ENCODE data around the gene BTBD19. TPM values are rescaled to one million over a fixed set of nuclear protein-coding genes. Genes with fewer than 3 reads are reported as not detected.
"Not testable (repeated sequence)": the region's sequence is repeated elsewhere in the genome, so short reads cannot be mapped to it uniquely, and the experiment has no call there.

Gene BTBD19
- total RNA-seq, 2 donors from 2014 or later, result 18.8 to 53.6 TPM

DNA sequence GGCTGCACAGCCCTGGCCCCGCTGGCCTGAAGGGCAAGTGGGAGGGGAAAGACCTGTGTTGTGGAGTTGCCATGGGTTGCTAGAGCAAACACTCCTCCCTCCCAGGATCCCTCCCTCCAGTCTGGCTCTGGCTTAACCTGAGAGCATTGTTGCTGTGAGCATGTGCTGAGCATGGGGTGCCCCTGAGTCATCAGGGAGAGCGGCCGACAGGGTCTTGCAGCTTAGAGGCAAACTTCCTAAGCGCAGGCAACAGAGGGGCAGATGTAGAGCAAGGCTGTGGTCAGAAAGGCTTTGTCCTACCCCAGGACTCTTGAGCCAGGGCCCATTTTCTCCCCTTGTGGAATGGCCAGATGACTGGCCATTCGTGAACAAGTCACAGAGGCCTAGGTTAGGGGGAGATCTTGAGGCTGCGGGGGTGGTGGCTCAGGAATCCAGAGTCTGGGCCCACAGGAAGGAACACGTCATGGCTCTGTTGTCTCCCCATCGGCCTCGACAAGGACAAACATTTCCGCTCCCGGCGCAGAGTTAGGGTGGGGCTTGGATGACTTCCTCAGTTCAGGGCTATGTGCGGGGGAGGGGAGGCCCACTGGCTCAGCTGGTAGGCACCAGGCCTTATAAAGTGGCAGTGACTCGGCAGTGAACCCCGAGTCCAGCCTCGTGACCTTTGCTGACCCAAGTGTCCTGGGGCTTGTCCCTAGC, 810 bp upstream of the BTBD19 start:
- ATAC-seq (ENCODE audit: insufficient number of reproducible peaks, low FRiP score, low read depth) (peak; percentile 75), DNase-seq (ENCODE audit: low spot score) (peak; percentile 98)
- Histone ChIP-seq H3K4me3 (peak overlapping the region; percentile 59), H3K36me3 (peaks cover 33% of the 10 kb centered on the region), H3K9me3 (no peaks in the 10 kb centered on the region), H3K27ac (peak overlapping the region; percentile 99 to 100), H3K4me1 (ENCODE audit: control insufficient read depth in 1 of 2, low read depth in 2 of 2) (peaks cover 64 to 100% of the 10 kb centered on the region in 2 donors), H3K27me3 (replicated peaks; ENCODE audit: insufficient read depth) (no peaks in the 10 kb centered on the region)
- no peak for TF ChIP-seq CTCF (IDR thresholded peaks at IDR 0.05)

DNA sequence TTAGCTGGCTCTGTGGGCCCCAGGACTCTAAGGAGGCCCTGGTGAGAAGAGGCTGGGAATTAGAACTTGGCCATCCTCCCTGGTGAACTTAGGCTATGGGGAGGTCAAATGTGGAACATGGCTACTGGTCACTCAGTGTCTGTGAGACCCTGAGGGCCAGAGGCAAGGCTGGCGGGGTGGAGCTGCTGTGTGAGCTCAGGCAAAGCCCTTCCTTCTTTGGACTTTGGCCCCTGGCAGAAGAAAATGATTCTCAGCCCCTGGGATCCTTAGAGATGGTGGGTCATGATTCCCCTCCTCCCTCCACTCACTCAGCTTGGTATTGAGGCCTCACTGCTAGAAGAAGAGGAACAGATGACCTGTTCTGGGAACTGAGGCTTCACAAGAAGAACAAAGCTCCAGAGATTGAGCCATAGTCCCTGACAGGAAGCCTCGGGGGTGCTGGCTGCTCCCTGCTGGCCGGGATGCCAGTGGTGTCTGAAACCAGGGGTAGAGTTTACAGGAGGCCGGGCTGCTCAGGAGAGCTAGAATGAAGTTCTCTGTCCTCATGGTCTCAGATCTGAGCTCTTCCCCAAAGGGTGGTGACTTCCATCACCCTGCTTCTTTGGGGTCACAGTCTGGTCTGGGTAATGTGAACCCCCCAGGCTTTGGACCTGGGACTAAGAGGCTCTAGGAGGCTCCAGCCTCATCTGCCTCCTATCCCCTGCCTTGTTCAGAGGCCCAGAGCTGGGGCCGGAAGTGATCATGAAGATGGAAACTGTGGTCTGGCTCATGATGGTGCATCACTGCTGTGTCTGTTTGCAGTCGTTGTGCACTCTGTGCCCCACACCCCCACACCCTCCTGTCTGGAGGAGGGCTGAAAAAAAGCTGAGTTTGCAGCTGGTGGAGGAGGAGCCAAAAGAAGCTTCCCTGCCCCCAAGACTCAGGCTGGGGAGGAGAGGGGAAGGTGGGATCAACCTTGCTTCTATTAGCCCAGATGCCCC, 905 bp downstream of the BTBD19 start:
- no peaks in the 10 kb centered on the region for H3K27me3 ChIP-seq (replicated peaks; ENCODE audit: insufficient read depth)
- H3K4me1 ChIP-seq (ENCODE audit: control insufficient read depth in 1 of 2, low read depth in 2 of 2), result peaks cover 54 to 92% of the 10 kb centered on the region in 2 donors
- TF ChIP-seq CTCF (IDR thresholded peaks at IDR 0.05), result no peak
- peak overlapping the region; percentile 59 for H3K4me3 ChIP-seq
- ATAC-seq (ENCODE audit: insufficient number of reproducible peaks, low FRiP score, low read depth) (no peak), DNase-seq (ENCODE audit: low spot score) (no peak)
- peaks cover 24% of the 10 kb centered on the region for H3K36me3 ChIP-seq
- peak overlapping the region; percentile 99 to 100 for H3K27ac ChIP-seq
- H3K9me3 ChIP-seq, result no peaks in the 10 kb centered on the region

GRCh38 chr1:44810101-44810761, 1.9 kb downstream of the BTBD19 start:
- Histone ChIP-seq H3K27ac (peak overlapping the region; percentile 99 to 100), H3K27me3 (replicated peaks; ENCODE audit: insufficient read depth) (no peaks in the 10 kb centered on the region), H3K9me3 (no peaks in the 10 kb centered on the region), H3K4me3 (peak overlapping the region; percentile 59), H3K4me1 (ENCODE audit: control insufficient read depth in 1 of 2, low read depth in 2 of 2) (peaks cover 54 to 82% of the 10 kb centered on the region in 2 donors), H3K36me3 (peaks cover 17% of the 10 kb centered on the region)
- DNase-seq (ENCODE audit: low spot score) (no peak), ATAC-seq (ENCODE audit: insufficient number of reproducible peaks, low FRiP score, low read depth) (no peak)
- no peak for TF ChIP-seq CTCF (IDR thresholded peaks at IDR 0.05)

DNA sequence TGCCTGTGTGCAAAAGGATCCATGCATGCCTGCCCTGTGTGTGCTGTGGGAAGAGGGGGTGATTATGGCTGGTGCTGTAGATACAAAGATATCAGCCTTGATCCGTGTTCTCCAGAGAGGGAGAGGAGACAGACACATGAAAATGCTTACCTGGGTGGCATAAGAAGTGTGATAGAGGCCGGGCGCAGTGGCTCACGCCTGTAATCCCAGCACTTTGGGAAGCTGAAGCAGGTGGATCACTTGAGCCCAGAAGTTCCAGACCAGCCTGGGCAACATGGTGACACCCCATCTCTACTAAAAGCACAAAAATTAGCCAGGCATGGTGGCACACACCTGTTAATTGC, 2.4 kb downstream of the BTBD19 start:
- peak overlapping the region; percentile 99 to 100 for H3K27ac ChIP-seq
- not testable (repeated sequence) for ATAC-seq (ENCODE audit: insufficient number of reproducible peaks, low FRiP score, low read depth); H3K27me3 ChIP-seq (replicated peaks; ENCODE audit: insufficient read depth); DNase-seq (ENCODE audit: low spot score); H3K9me3 ChIP-seq
- H3K36me3 ChIP-seq, result peaks cover 12% of the 10 kb centered on the region
- H3K4me3 ChIP-seq, result peak overlapping the region; percentile 59
- H3K4me1 ChIP-seq (ENCODE audit: control insufficient read depth in 1 of 2, low read depth in 2 of 2), result peaks cover 53 to 77% of the 10 kb centered on the region in 2 donors

DNA sequence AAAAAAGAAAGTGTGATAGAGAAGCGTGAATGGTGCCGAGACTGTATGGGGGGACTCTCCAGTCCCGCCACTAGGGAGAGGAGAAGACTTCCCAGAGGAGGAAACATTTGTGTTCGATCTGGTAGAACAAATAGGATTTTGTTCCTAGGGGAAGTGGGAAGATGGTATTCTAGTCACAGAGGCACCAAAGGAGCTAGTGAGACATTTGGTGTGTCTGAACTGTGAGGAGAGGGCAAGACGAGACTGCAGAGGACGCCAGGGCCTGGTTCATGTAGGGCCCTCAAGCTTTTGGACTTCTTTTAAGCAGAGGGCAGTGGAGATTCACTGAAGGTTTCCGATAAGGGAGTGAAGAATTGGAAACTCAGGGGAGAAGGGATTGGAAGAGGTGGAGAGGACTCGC, 2.9 kb downstream of the BTBD19 start:
- Histone ChIP-seq H3K4me3 (peak overlapping the region; percentile 2), H3K27me3 (replicated peaks; ENCODE audit: insufficient read depth) (no peaks in the 10 kb centered on the region), H3K36me3 (peaks cover 8% of the 10 kb centered on the region), H3K4me1 (ENCODE audit: control insufficient read depth in 1 of 2, low read depth in 2 of 2) (peaks cover 48 to 72% of the 10 kb centered on the region in 2 donors), H3K27ac (peak overlapping the region; percentile 99 to 100), H3K9me3 (no peaks in the 10 kb centered on the region)
- no peak for TF ChIP-seq CTCF (IDR thresholded peaks at IDR 0.05)
- DNase-seq (ENCODE audit: low spot score) (no peak), ATAC-seq (ENCODE audit: insufficient number of reproducible peaks, low FRiP score, low read depth) (no peak)
